Skin of body (tissue), 2 donors: ENCODE data around the gene GSDMA. TPM values are rescaled to one million over a fixed set of nuclear protein-coding genes. Genes with fewer than 3 reads are reported as not detected.

ENCODE experiments used
- DNase-seq: peaks from one replicate; lab custom pipeline; 2025; lab: John Stamatoyannopoulos, UW
- total RNA-seq: library from RNA; depleted of rRNA; stranded (reverse); fragments of >200 nt; gene quantifications from one replicate; pipeline ENCODE4 v1.2.3, GENCODE V29; 2014

The GSDMA gene
- 21.1 TPM for total RNA-seq

GRCh38 chr17:39962642-39963220 is at the start of gene GSDMA:
TSS of gene GSDMA (plus strand) at chr17:39963004. CDS start at chr17:39965688, 2,684 bp downstream.
- DNase-seq = no peak

- DNase-seq = no peak
Observed at GRCh38 chr17:39913989-39914388, 48.8 kb upstream of the GSDMA start.

- no peak for DNase-seq
Observed at GRCh38 chr17:39915559-39915958, 47.2 kb upstream of the GSDMA start.

GRCh38 chr17:39916918-39917317 is 45.9 kb upstream of the GSDMA start:
- DNase-seq = no peak

GRCh38 chr17:39919087-39919683 is 43.6 kb upstream of the GSDMA start:
- DNase-seq = no peak

- no peak for DNase-seq
Observed at GRCh38 chr17:39920218-39921210, 42.3 kb upstream of the GSDMA start.

GRCh38 chr17:39921323-39921722 is 41.5 kb upstream of the GSDMA start:
- no peak for DNase-seq

- no peak for DNase-seq
Observed at GRCh38 chr17:39922006-39922405, 40.8 kb upstream of the GSDMA start.

GRCh38 chr17:39923230-39923629 is 39.6 kb upstream of the GSDMA start:
- no peak for DNase-seq

GRCh38 chr17:39923836-39924690 is 38.7 kb upstream of the GSDMA start:
- DNase-seq = no peak

GRCh38 chr17:39924691-39925055 is 38.1 kb upstream of the GSDMA start:
- DNase-seq = no peak

GRCh38 chr17:39925282-39926134 is 37.3 kb upstream of the GSDMA start:
- DNase-seq = no peak

- DNase-seq = no peak
Observed at GRCh38 chr17:39926135-39926587, 36.6 kb upstream of the GSDMA start.

- DNase-seq = no peak
Observed at GRCh38 chr17:39926588-39927100, 36.2 kb upstream of the GSDMA start.

- peak; percentile 92 for DNase-seq
Observed at GRCh38 chr17:39927101-39927928, 35.5 kb upstream of the GSDMA start, which contains the start of the genes LRRC3C and ORMDL3. TSS of gene LRRC3C (plus strand) at chr17:39927732. CDS start at chr17:39941524, 13,792 bp downstream. TSS of gene ORMDL3 (minus strand) at chr17:39927601. CDS start at chr17:39924203, 3,398 bp downstream.

GRCh38 chr17:39927929-39928857 is 34.6 kb upstream of the GSDMA start:
- DNase-seq = no peak

- DNase-seq = no peak
Observed at GRCh38 chr17:39928858-39929645, 33.8 kb upstream of the GSDMA start.
